ENCODE measurements around the gene ETS1.

The ETS1 gene

GRCh38 chr11:128567130-128567529, 20.2 kb downstream of the ETS1 start:
- no peak for TF ChIP-seq CTCF (IDR thresholded peaks at IDR 0.05; ENCODE audit: extremely low read depth, missing control alignments)
- DNase-seq (ENCODE audit: low spot score): no peak

GRCh38 chr11:128565881-128566280, 21.5 kb downstream of the ETS1 start:
- TF ChIP-seq CTCF (IDR thresholded peaks at IDR 0.05; ENCODE audit: extremely low read depth, missing control alignments): no peak
- no peak for DNase-seq (ENCODE audit: low spot score)

GRCh38 chr11:128564642-128565245, 22.6 kb downstream of the ETS1 start:
- TF ChIP-seq CTCF (IDR thresholded peaks at IDR 0.05; ENCODE audit: extremely low read depth, missing control alignments): no peak
- DNase-seq (ENCODE audit: low spot score): no peak

- no peak for TF ChIP-seq CTCF (IDR thresholded peaks at IDR 0.05; ENCODE audit: extremely low read depth, missing control alignments)
- no peak for DNase-seq (ENCODE audit: low spot score)
Observed at GRCh38 chr11:128563942-128564641, 23.3 kb downstream of the ETS1 start.

- TF ChIP-seq CTCF (IDR thresholded peaks at IDR 0.05; ENCODE audit: extremely low read depth, missing control alignments): no peak
- DNase-seq (ENCODE audit: low spot score): no peak
Observed at GRCh38 chr11:128563308-128563707, 24.1 kb downstream of the ETS1 start.

GRCh38 chr11:128559496-128560103, 27.8 kb downstream of the ETS1 start:
- no peak for DNase-seq (ENCODE audit: low spot score)
- TF ChIP-seq CTCF (IDR thresholded peaks at IDR 0.05; ENCODE audit: extremely low read depth, missing control alignments): no peak

GRCh38 chr11:128555606-128556005, 31.8 kb downstream of the ETS1 start:
- no peak for TF ChIP-seq CTCF (IDR thresholded peaks at IDR 0.05; ENCODE audit: extremely low read depth, missing control alignments)
- no peak for DNase-seq (ENCODE audit: low spot score)

Measured in GM20000 (cell line).